Adipose tissue (tissue), 3 donors: Measurements from ENCODE around the gene VPREB3. TPM values are rescaled to one million over a fixed set of nuclear protein-coding genes. Genes with fewer than 3 reads are reported as not detected.
A peak's percentile ranks its signal among the peaks of the same experiment; 100 is the strongest.

Experiments used
- H3K27ac ChIP-seq: one replicate; pipeline ENCODE4 v1.5.1; 2013; ENCODE audit warnings: low read depth, low read length
- WGBS, 3 donors: extraction: QIAGEN DNeasy Blood & Tissue Kit; methylation state at CpG; one replicate each; pipeline ENCODE4 v1.1.7; 2013; 5-methylcytosine and 5-hydroxymethylcytosine counted together
- polyA plus RNA-seq, 3 donors: library from polyadenylated mRNA; stranded (reverse); fragments of 200-250 nt; gene quantifications; one replicate each; pipeline ENCODE4 v1.2.3, GENCODE V29; 2013
- donor health status: healthy with polysubstance abuse.
- donor health status: Bipolar disorder and iron deficiency.
- donor health status: healthy.

The VPREB3 gene, protein sequence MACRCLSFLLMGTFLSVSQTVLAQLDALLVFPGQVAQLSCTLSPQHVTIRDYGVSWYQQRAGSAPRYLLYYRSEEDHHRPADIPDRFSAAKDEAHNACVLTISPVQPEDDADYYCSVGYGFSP
- 1 to 10 TPM in 1 of 3 donors, under 1 TPM in 1, not detected in 1; 0.87 to 1.1 TPM for polyA plus RNA-seq

GRCh38 chr22:23754220-23754919 lies at the start of gene VPREB3:
Gene VPREB3, minus strand, starts transcription at chr22:23754425. Its CDS starts 62 bp downstream, at chr22:23754363.
- H3K27ac ChIP-seq = no peak within 1 kb of the TSS
- whole genome bisulfite sequencing, 3 donors = 83 to 84% (median 84%) methylated on average over 14 of the region's 14 CpGs

GRCh38 chr22:23803001-23803819 lies 49.0 kb upstream of the VPREB3 start:
- 79 to 83% (median 83%) methylated on average over 21 of the region's 21 CpGs for WGBS, 3 donors
- H3K27ac ChIP-seq = no peak overlapping the region

- WGBS, 3 donors = 93 to 96% (median 94%) methylated on average over 8 of the region's 8 CpGs
- no peak overlapping the region for H3K27ac ChIP-seq
Observed at GRCh38 chr22:23801886-23802377, 47.7 kb upstream of the VPREB3 start.

DNA sequence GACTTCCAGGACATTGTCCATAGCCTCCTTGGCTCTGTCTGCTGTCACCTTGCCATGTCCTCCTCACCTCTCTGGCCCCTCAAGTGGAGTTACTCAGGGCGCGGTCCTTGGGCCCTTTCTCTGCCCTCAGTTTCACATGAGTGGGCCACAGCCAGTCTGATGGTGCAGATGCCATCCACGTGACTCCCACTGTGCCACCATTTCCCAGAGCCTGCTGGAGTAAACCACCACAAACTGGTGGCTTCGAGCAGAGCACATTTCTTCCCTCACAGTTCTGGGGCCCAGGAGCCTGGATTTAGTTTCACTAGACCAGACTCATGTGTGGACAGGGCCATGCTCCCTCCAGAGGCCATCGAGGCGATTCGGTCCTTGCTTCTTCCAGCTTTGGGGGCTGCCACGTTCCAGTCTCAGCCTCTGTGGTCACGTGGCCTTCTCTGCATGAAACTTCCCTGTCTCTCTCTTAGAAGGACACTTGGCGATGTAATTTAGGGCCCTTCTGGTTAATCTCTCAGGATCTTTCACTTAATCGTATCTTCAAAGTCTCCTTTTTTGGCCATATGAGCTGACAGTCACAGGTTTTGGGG lies 47.1 kb upstream of the VPREB3 start:
- WGBS, 3 donors = 88 to 94% (median 89%) methylated on average over 11 of the region's 11 CpGs
- no peak overlapping the region for H3K27ac ChIP-seq

DNA sequence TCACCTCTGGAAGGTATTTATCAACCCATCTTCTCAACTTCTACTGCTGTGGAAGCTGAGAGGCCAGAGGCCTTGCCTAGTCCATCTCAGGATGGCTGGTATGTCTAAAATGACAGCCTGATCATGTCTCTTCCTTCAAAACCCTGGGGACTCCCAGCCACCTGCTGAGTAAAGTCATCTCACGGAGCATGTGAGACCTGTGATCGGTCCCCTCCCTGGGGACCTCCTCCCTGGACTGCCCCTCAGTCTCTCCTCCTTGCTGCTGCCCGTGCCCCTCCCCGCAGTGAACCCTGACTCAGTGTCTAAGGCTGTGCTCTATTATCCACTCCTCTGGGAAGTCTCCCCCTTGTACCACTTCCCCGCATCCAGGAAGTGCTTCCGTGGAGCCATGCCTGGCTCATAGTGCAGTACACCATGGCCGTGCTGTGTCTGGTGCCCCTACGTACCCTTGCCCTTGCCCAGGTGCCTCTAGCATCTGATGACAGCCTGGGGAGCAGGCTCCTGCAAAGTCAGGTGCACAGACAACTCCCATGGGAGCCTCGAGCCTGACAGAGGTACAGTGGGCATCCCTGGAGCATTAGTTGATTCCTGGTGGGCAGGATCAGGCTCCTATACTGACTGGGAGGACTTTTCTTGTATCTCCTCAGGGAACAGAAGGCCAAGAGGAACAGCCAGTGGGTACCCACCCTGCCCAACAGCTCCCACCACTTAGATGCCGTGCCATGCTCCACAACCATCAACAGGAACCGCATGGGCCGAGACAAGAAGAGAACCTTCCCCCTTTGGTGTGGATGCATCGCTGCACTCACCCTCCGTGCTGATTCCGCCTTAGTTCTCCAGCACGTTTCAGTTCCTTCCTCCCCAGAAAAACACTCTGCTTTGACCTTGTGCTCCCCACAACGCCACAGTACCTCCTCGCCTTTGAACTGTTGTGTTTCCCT lies 46.3 kb upstream of the VPREB3 start:
- H3K27ac ChIP-seq = no peak overlapping the region
- WGBS, 3 donors = 93 to 95% (median 95%) methylated on average over 18 of the region's 18 CpGs

DNA sequence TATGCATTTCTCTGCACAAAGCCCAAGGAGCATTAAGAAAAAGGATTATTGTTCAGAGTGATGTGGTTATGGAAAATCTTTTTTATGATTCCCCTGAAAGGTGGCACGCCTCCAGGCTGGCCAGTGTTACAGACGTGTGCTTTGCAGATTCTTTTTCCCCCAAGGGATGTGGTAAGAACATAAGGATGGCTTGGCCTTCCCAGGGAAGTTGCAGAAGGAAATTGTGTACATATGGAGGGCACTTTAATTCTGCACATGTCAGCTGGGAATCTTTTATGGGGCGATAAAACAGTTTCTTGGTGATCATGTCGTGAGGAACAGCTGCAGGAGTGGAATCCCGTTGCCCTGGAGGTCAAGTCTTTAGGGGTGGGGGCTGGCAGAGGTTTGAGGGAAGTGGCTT lies 42.2 kb upstream of the VPREB3 start:
- 57 to 69% (median 65%) methylated on average over 5 of the region's 5 CpGs for WGBS, 3 donors

GRCh38 chr22:23793326-23793725 lies 39.1 kb upstream of the VPREB3 start:
- WGBS, 3 donors = 83 to 92% (median 89%) methylated on average over 8 of the region's 8 CpGs
- no peak overlapping the region for H3K27ac ChIP-seq

More for the DNA sequence above, 42.2 kb upstream of the VPREB3 start:
- no peak overlapping the region for H3K27ac ChIP-seq

DNA sequence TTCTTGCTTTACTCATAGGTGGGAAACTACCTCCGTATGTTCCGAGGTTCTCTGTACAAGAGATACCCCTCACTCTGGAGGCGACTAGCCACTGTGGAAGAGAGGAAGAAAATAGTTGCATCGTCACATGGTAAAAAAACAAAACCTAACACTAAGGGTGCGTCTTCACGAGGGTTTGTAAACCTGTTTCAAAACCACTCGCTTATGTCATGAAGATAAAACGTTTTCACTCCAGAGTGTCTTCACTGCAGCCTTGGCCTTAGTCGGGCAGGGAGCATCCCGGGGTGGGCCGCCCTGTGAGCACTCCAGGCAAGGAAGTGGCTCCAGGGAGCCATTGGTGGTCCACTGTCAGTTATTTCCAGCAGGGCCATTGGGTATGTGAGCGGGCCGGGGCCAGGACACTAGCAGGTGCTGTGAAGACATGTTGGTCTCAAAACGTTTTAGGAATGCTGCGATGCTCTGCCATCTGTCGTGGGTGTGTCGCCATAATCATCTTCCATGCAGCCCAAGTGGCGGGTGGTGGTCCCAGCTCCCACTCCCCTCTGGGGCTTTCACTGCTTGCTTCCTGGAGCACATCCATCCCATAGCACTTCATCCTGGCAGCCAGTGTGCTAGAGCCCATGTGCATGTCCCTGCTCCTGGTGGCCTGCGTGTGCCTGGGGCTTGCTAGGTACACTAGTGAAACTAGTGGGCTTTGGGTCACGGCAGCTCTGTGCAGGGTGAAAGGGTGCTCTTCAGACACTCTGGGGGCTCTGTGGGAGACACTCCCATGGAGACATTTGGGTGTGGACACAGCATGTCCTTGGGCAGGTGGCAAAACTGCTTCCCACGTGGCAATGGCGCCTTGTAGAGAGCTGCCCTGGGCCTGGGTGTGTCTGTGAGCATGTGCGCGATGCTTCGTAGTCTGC lies 37.8 kb upstream of the VPREB3 start:
- no peak overlapping the region for H3K27ac ChIP-seq
- WGBS, 3 donors = 78 to 86% (median 83%) methylated on average over 25 of the region's 25 CpGs

- whole genome bisulfite sequencing, 3 donors = 59 to 69% (median 68%) methylated on average over 11 of the region's 11 CpGs
- no peak overlapping the region for H3K27ac ChIP-seq
Observed at GRCh38 chr22:23790819-23791737, 36.9 kb upstream of the VPREB3 start.

DNA sequence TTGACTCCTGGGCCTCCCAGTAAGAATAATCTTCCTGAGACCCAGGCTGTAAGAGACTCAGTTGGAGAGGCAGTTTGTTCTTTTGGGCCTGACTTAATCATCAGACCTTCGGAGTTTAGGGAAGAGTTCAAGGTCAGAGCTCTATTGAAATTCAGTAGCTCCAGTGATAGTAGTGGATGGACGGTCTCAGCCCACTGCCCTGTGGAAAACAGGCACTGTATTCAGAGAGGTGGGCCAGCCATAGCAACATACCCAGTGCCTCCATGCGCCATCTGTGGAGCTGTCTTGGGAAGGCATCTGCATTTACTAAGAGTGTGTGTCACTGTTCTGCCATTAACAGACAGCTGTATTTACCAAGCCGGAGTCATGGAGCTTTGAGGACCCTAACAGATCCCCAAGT lies 35.4 kb upstream of the VPREB3 start:
- no peak overlapping the region for H3K27ac ChIP-seq
- WGBS, 3 donors = 59 to 90% (median 89%) methylated on average over 4 of the region's 4 CpGs

- no peak overlapping the region for H3K27ac ChIP-seq
- 38 to 88% (median 83%) methylated on average over 4 of the region's 4 CpGs for WGBS, 3 donors
Observed at GRCh38 chr22:23789121-23789520, 34.9 kb upstream of the VPREB3 start.

GRCh38 chr22:23787910-23788309 lies 33.7 kb upstream of the VPREB3 start:
- WGBS, 3 donors = 58 to 66% (median 61%) methylated on average over 3 of the region's 3 CpGs
- H3K27ac ChIP-seq = no peak overlapping the region

- WGBS, 3 donors = 1 to 5% (median 3%) methylated on average over 5 of the region's 5 CpGs
- H3K27ac ChIP-seq = no peak overlapping the region
Observed at GRCh38 chr22:23787600-23787896, 33.3 kb upstream of the VPREB3 start.

- H3K27ac ChIP-seq = peak within 1 kb of the TSS; percentile 83
- WGBS, 3 donors = 0 to 1% (median 0%) methylated on average over 76 to 97 of the region's 97 CpGs
Observed at GRCh38 chr22:23786752-23787599, 32.8 kb upstream of the VPREB3 start, which contains the start of gene SMARCB1. Gene SMARCB1, plus strand, starts transcription at chr22:23786966. Its CDS starts 204 bp downstream, at chr22:23787170.

GRCh38 chr22:23786261-23786710 lies 32.1 kb upstream of the VPREB3 start:
- WGBS, 3 donors = 41 to 53% (median 48%) methylated on average over 9 of the region's 9 CpGs
- no peak overlapping the region for H3K27ac ChIP-seq
